OCI-LY1 (cell line): Measurements from ENCODE around the gene NT5M.
"Not testable (repeated sequence)": the region's sequence is repeated elsewhere in the genome, so short reads cannot be mapped to it uniquely, and the experiment has no call there.

ENCODE experiments used
- H2AFZ ChIP-seq: fragments of 200-600 bp; sonication (generic), shearing (Covaris generic); 2 replicates; pipeline ENCODE4 v1.6.0; 2014; ENCODE audit warnings: antibody characterized with exemption, mild to moderate bottlenecking, low read length
- H3F3A ChIP-seq: fragments of 200-600 bp; sonication (generic), shearing (Covaris generic); 2 replicates; pipeline ENCODE4 v1.6.0; 2014; ENCODE audit warnings: mild to moderate bottlenecking, antibody characterized with exemption, low read length, moderate library complexity; ENCODE audit not compliant: insufficient read depth
- H3K27ac ChIP-seq: fragments of 200-600 bp; sonication (generic); 2 replicates; pipeline ENCODE4 v1.5.1; 2014; ENCODE audit warnings: low read length, mixed run types, mild to moderate bottlenecking, low read depth; ENCODE audit not compliant: poor library complexity, severe bottlenecking
- H3K27me3 ChIP-seq: fragments of 200-600 bp; sonication (generic); 2 replicates; pipeline ENCODE4 v1.6.0; 2014; ENCODE audit warnings: antibody characterized with exemption, mild to moderate bottlenecking, low read length, moderate library complexity; ENCODE audit not compliant: insufficient read depth
- H3K36me3 ChIP-seq: fragments of 200-600 bp; sonication (generic); 2 replicates; pipeline ENCODE4 v1.6.1; 2014; ENCODE audit warnings: mild to moderate bottlenecking, antibody characterized with exemption, low read length, moderate library complexity, mixed read lengths; ENCODE audit not compliant: insufficient read depth
- H3K4me1 ChIP-seq: fragments of 200-600 bp; sonication (generic); 2 replicates; pipeline ENCODE4 v1.5.1; 2014; ENCODE audit warnings: mild to moderate bottlenecking, low read length, moderate library complexity; ENCODE audit not compliant: insufficient read depth, severe bottlenecking
- H3K4me2 ChIP-seq: fragments of 200-600 bp; sonication (generic), shearing (Covaris generic); 2 replicates; pipeline ENCODE4 v1.6.1; 2014; ENCODE audit warnings: low read length
- H3K4me3 ChIP-seq: fragments of 200-600 bp; sonication (generic); 2 replicates; pipeline ENCODE4 v1.5.1; 2014; ENCODE audit warnings: low read length, low read depth, mild to moderate bottlenecking, mixed read lengths; ENCODE audit not compliant: poor library complexity, severe bottlenecking
- H3K79me2 ChIP-seq: fragments of 200-600 bp; shearing (Covaris generic); 2 replicates; pipeline ENCODE4 v1.6.1; 2016; ENCODE audit warnings: mixed run types, low read length, mixed read lengths; ENCODE audit not compliant: insufficient read depth
- H3K9ac ChIP-seq: fragments of 200-600 bp; sonication (generic), shearing (Covaris generic); 2 replicates; pipeline ENCODE4 v1.6.1; 2014; ENCODE audit warnings: mild to moderate bottlenecking, low read length, mixed read lengths
- H3K9me2 ChIP-seq: fragments of 200-600 bp; sonication (generic), shearing (Covaris generic); 2 replicates; pipeline ENCODE4 v1.6.1; 2014; ENCODE audit warnings: low read depth, mild to moderate bottlenecking, low read length, mixed read lengths
- H3K9me3 ChIP-seq: fragments of 200-600 bp; shearing (Covaris generic); 2 replicates; pipeline ENCODE4 v1.6.1; 2014; ENCODE audit warnings: low read length, mixed read lengths
- H4K20me1 ChIP-seq: fragments of 200-600 bp; sonication (generic), shearing (Covaris generic); 2 replicates; pipeline ENCODE4 v1.6.0; 2016; ENCODE audit warnings: mild to moderate bottlenecking, low read length; ENCODE audit not compliant: insufficient read depth
- CTCF ChIP-seq: fragments of 200-600 bp; sonication (generic), shearing (Covaris generic); IDR thresholded peaks from 2 replicates; pipeline ENCODE4 v1.5.1; 2017; ENCODE audit warnings: mild to moderate bottlenecking, antibody characterized with exemption, low read length, moderate library complexity, mixed read lengths
- EZH2 ChIP-seq: fragments of 200-600 bp; sonication (generic), shearing (Covaris generic); IDR thresholded peaks from 2 replicates; pipeline ENCODE4 v1.8.0; 2017; ENCODE audit warnings: borderline replicate concordance, mixed run types, mild to moderate bottlenecking, antibody characterized with exemption, low read length, moderate library complexity, mixed read lengths

NT5M gene

GRCh38 chr17:17264430-17264829 is 38.7 kb upstream of the NT5M start:
- Histone ChIP-seq H3F3A (peaks cover 5% of the 10 kb centered on the region; the same call in 1 of the 2 replicates), H3K27me3 (no peaks in the 10 kb centered on the region), H2AFZ (no peak overlapping the region), H3K4me2 (no peak overlapping the region), H3K4me3 (no peak overlapping the region), H4K20me1 (no peaks in the 10 kb centered on the region), H3K4me1 (no peaks in the 10 kb centered on the region), H3K36me3 (peaks cover 87% of the 10 kb centered on the region), H3K27ac (no peak overlapping the region), H3K9me2 (no peaks in the 10 kb centered on the region), H3K9ac (no peak overlapping the region), H3K9me3 (no peaks in the 10 kb centered on the region), H3K79me2 (no peaks in the 10 kb centered on the region)
- TF ChIP-seq CTCF (no peak), EZH2 (no peak)

GRCh38 chr17:17269926-17270773 is 33.0 kb upstream of the NT5M start:
- H3K79me2 ChIP-seq: peaks cover under 1% of the 10 kb centered on the region; the same call in 1 of the 2 replicates
- H3K9ac ChIP-seq: no peak overlapping the region
- no peak overlapping the region for H3K4me2 ChIP-seq

GRCh38 chr17:17275971-17276370 is 27.2 kb upstream of the NT5M start:
- Histone ChIP-seq H3K9me2 (no peaks in the 10 kb centered on the region), H3K79me2 (peaks cover 55% of the 10 kb centered on the region), H3K27ac (no peak overlapping the region), H4K20me1 (no peaks in the 10 kb centered on the region; the same call in 1 of the 2 replicates), H3K4me2 (no peak overlapping the region), H3K9ac (no peak overlapping the region), H3K4me1 (peaks cover 19% of the 10 kb centered on the region), H3K9me3 (no peaks in the 10 kb centered on the region), H3K27me3 (no peaks in the 10 kb centered on the region), H3F3A (no peaks in the 10 kb centered on the region), H3K36me3 (peaks cover 73% of the 10 kb centered on the region), H2AFZ (no peak overlapping the region), H3K4me3 (no peak overlapping the region)
- no peak for TF ChIP-seq CTCF
- no peak for TF ChIP-seq EZH2

More at GRCh38 chr17:17269926-17270773, 33.0 kb upstream of the NT5M start:
- no peaks in the 10 kb centered on the region for H3K9me2 ChIP-seq
- no peaks in the 10 kb centered on the region for H3K9me3 ChIP-seq
- H3K27me3 ChIP-seq: no peaks in the 10 kb centered on the region
- peak; percentile 41 for TF ChIP-seq CTCF
- no peak for TF ChIP-seq EZH2
- H4K20me1 ChIP-seq: no peaks in the 10 kb centered on the region
- H2AFZ ChIP-seq: no peak overlapping the region
- H3F3A ChIP-seq: peaks cover 5% of the 10 kb centered on the region; the same call in 1 of the 2 replicates
- H3K27ac ChIP-seq: no peak overlapping the region
- no peak overlapping the region for H3K4me3 ChIP-seq
- no peaks in the 10 kb centered on the region for H3K4me1 ChIP-seq
- H3K36me3 ChIP-seq: peaks cover 91% of the 10 kb centered on the region

- peaks cover 55% of the 10 kb centered on the region for H3K79me2 ChIP-seq
- peaks cover 30% of the 10 kb centered on the region for H3K4me1 ChIP-seq
- not testable (repeated sequence) for H3K27ac ChIP-seq, H3K9me3 ChIP-seq, H3K27me3 ChIP-seq, H4K20me1 ChIP-seq, H3F3A ChIP-seq, H3K4me3 ChIP-seq, H3K4me2 ChIP-seq, H2AFZ ChIP-seq, H3K9me2 ChIP-seq, H3K9ac ChIP-seq
- peaks cover 63% of the 10 kb centered on the region for H3K36me3 ChIP-seq
Measured at GRCh38 chr17:17277431-17277830, 25.7 kb upstream of the NT5M start.
